NT2/D1 (cell line): Measurements from ENCODE around the gene NEURL2.

ENCODE experiments used
- SUZ12 ChIP-seq: IDR thresholded peaks from 2 replicates; pipeline ENCODE4 v1.6.1; 2011; ENCODE audit not compliant: insufficient read length, insufficient read depth; ENCODE audit errors: extremely low read depth
- YY1 ChIP-seq: IDR thresholded peaks from 2 replicates; pipeline ENCODE4 v1.6.1; 2011; ENCODE audit not compliant: insufficient read length, insufficient read depth
- ZNF274 ChIP-seq: IDR thresholded peaks from 2 replicates; pipeline ENCODE4 v1.6.1; 2011; ENCODE audit warnings: mild to moderate bottlenecking, low read depth, low read length

- TF ChIP-seq ZNF274 = no peak
- TF ChIP-seq SUZ12 = no peak
- TF ChIP-seq YY1 = no peak
Observed at GRCh38 chr20:45892828-45893500, 2.0 kb upstream of the NEURL2 start.
